Gastroesophageal sphincter (tissue), 3 donors: ENCODE data around the gene BCKDHA.
"Not testable (repeated sequence)": the region's sequence is repeated elsewhere in the genome, so short reads cannot be mapped to it uniquely, and the experiment has no call there.

Source experiments
- POLR2A ChIP-seq, 2 donors: fragments of 450-650 bp; IDR thresholded peaks; one replicate each; pipeline ENCODE4 v1.6.1; 2017; ENCODE audit warnings: antibody characterized with exemption in 2 of 2, mild to moderate bottlenecking in 2 of 2, moderate library complexity in 1 of 2
- TF ChIP-seq, protein P1 (sequence below), 4 experiments: fragments of 200-600 bp in 2 of 4; fragments of 450-650 bp in 2 of 4; sonication (generic) in 1 of 4; IDR thresholded peaks; one replicate each; pipeline ENCODE4 v1.5.1; 2017 to 2019; ENCODE audit warnings: antibody characterized with exemption in 4 of 4, mild to moderate bottlenecking in 2 of 4, moderate library complexity in 2 of 4

DNA sequence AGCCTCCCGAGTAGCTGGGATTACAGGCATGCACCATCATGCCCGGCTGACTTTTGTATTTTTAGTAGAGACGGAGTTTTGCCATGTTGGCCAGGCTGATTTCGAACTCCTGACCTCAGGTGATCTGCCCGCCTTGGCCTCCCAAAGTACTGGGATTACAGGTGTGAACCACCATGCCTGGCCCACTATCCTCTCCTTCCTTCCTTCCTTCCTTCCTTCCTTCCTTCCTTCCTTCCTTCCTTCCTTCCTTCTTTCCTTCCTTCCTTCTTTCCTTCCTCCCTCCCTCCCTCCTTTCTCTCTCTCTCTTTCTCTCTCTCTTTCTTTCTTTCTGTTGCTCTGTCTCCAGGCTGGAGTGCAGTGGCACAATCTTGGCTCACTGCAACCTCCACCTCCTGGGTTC, 26.5 kb upstream of the BCKDHA start:
- not testable (repeated sequence) for TF ChIP-seq POLR2A (IDR thresholded peaks at IDR 0.05)
- TF ChIP-seq, protein P1, sequence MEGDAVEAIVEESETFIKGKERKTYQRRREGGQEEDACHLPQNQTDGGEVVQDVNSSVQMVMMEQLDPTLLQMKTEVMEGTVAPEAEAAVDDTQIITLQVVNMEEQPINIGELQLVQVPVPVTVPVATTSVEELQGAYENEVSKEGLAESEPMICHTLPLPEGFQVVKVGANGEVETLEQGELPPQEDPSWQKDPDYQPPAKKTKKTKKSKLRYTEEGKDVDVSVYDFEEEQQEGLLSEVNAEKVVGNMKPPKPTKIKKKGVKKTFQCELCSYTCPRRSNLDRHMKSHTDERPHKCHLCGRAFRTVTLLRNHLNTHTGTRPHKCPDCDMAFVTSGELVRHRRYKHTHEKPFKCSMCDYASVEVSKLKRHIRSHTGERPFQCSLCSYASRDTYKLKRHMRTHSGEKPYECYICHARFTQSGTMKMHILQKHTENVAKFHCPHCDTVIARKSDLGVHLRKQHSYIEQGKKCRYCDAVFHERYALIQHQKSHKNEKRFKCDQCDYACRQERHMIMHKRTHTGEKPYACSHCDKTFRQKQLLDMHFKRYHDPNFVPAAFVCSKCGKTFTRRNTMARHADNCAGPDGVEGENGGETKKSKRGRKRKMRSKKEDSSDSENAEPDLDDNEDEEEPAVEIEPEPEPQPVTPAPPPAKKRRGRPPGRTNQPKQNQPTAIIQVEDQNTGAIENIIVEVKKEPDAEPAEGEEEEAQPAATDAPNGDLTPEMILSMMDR (IDR thresholded peaks at IDR 0.05): not testable (repeated sequence)
